Activated naive CD8-positive, alpha-beta T cell (primary cell): ENCODE results near the gene MNT.

ENCODE experiments used
- H3K27ac Mint-ChIP-seq: one replicate; pipeline ENCODE4 v1.8.0; 2021; ENCODE audit warnings: mixed read lengths
- H3K27me3 Mint-ChIP-seq: one replicate; pipeline ENCODE4 v1.8.0; 2021; ENCODE audit warnings: mixed read lengths
- H3K36me3 Mint-ChIP-seq: one replicate; pipeline ENCODE4 v1.8.0; 2021; ENCODE audit warnings: mixed read lengths
- H3K4me1 Mint-ChIP-seq: one replicate; pipeline ENCODE4 v1.8.0; 2021; ENCODE audit warnings: low read depth, mixed read lengths
- H3K4me3 Mint-ChIP-seq: one replicate; pipeline ENCODE4 v1.8.0; 2021; ENCODE audit warnings: mild to moderate bottlenecking, mixed read lengths
- H3K9me3 Mint-ChIP-seq: one replicate; pipeline ENCODE4 v1.8.0; 2021; ENCODE audit warnings: low read depth, mixed read lengths

The MNT gene

DNA sequence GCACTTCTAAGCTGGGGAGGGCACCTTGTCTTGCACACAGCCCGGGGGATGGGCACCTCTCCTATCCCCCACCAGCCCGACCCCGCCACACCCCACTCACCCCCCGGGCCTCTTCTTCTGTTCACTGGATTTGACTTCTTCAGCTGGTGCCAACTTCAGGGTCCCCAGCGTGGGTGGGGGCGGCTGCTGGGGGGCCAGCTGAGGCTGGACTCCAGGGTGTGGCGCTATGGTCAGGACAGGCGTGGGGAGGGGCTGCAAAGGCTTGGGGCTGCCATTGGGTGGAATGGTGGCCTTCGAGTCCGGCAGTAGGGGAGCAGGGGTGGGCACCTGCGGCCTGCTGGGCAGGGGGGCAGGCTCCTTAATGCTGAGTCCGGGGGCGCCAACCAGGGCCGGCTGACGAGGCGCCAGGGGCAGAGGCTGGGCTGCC, 6.1 kb downstream of the MNT start:
- H3K27ac Mint-ChIP-seq: no peak overlapping the region
- no peaks in the 10 kb centered on the region for H3K9me3 Mint-ChIP-seq

DNA sequence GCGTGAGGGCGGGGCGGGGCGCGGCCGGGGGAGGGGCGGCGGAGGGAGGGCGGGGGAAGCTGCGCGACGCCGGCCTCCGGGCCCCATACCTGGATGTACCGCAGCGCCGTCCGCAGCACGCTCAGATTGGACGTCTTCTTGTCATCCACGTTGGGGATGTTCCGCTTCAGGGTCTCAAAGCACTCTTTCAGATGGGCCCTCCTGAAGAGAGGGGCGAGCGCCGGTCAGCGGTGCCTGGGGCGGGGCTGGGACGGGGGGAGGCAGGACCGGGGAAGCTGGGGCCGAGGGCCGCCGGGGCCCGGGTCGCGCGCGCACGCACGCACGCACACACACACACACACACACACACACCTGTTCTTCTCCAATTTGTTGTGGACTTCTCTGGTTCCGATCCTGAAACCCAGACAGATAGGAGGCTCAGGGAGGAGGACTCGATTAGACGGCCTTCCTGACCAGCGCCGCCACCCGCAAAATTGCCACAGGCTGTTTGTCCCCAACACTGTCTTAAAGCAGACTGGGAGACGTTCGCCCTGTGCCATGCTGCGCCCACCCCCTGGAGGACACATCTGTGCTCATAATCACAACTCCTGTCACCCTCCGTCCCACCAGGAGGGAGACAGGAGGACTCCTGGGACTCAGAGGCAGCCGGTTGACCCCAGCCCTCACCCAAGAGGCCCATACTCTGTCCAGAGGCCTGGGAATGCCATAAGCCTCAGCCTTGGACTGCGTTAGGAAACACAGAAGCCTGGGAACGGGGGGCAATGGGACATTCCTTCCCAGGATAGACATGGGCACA, 6.7 kb downstream of the MNT start:
- peak overlapping the region; percentile 88 for H3K27ac Mint-ChIP-seq

More for the DNA sequence above, 6.1 kb downstream of the MNT start:
- H3K4me3 Mint-ChIP-seq: peak overlapping the region; percentile 17
- H3K36me3 Mint-ChIP-seq: no peaks in the 10 kb centered on the region
- no peaks in the 10 kb centered on the region for H3K27me3 Mint-ChIP-seq
- H3K4me1 Mint-ChIP-seq: peaks cover 58% of the 10 kb centered on the region

DNA sequence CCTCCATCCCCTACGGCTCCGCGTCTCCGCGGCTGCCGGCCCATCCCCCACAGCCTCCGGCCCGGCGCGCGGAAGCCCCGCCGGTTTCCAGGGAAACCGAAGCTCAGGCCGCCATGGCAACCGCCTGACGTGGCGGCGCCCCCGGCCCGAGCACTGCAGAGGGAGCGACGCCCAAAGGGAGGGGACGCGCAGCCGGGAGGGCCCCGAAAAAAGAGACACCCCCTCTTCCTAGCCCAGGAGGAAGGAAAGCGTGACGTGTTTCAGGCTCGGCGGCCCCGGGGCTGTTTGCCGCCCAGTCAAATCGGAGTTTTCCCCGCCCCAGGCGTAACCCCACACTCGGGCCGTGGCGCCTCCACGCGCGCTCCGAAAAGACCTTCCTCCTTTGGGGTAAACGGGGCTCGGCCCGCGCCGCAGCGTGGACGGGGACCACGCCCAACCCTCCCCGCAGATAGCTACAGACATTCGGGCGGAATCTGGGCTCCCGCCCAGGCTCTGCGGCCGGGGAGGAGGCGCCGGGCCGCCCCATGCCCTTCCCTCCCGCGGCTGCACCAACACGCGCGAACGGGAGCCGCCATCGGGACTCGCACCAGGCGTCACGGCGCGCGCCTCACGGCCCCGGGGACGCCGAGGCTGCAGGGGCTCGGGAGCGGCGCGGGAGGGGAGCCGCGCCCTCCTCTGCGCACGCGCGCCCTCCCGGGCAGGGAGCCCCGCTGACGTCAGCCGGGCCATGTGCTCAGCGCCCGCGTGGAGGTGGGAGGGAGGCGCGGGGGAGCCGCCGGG, 7.5 kb downstream of the MNT start:
- Mint-ChIP-seq H3K4me3 (peak overlapping the region; percentile 86), H3K4me1 (peaks cover 55% of the 10 kb centered on the region), H3K9me3 (no peaks in the 10 kb centered on the region), H3K27ac (peak overlapping the region; percentile 93), H3K36me3 (no peaks in the 10 kb centered on the region), H3K27me3 (no peaks in the 10 kb centered on the region)

More for the DNA sequence above, 6.7 kb downstream of the MNT start:
- H3K36me3 Mint-ChIP-seq: no peaks in the 10 kb centered on the region
- H3K4me3 Mint-ChIP-seq: peak overlapping the region; percentile 86
- H3K9me3 Mint-ChIP-seq: no peaks in the 10 kb centered on the region
- peaks cover 57% of the 10 kb centered on the region for H3K4me1 Mint-ChIP-seq
- H3K27me3 Mint-ChIP-seq: no peaks in the 10 kb centered on the region

DNA sequence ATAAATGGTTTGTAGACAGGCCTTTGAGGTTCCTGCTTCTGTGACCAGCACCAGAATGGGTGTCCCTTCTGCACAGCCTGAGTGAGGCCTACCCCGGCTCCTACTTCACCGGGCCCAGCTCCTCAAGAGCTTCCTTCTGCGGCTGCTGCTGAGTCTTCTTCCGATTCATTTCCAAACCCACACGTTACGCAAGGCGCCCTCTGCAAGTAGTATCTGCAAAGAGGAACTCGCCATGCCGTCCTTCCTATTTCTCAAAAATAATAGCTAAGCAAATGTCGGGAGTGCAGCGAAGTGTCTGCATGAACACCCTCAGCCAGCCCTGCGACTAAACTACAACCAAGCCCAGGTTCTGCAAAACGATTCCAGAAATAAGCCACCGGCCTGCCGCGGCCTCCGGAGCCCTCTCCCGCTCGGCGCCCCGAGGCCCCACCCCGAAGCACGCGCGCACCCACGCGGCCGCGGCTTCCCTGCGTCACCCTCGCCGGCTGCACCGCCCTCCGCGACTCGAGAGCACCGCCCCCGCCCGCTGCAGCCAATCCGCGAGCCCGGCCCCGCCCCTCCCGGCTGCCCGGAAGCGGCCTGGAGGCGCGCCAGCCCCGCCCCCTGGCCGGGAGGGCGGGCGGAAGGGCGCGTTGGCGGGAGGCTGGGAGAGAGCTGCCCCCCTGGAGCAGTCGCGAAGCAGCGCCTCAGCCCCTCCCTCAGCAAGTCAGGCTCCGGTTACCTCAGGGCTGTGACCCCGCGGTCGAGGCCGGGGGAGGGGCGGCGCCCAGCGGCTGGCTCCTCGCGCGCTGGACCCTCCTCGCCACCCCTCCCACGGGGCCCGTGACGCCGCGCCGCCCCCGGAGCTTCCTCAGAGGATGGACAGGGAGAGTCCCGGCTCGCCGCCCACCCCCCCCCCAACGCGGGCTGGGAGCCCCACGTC, 8.3 kb downstream of the MNT start:
- H3K9me3 Mint-ChIP-seq: no peaks in the 10 kb centered on the region
- H3K36me3 Mint-ChIP-seq: no peaks in the 10 kb centered on the region
- peak overlapping the region; percentile 94 for H3K27ac Mint-ChIP-seq
- H3K27me3 Mint-ChIP-seq: no peaks in the 10 kb centered on the region
- peaks cover 47% of the 10 kb centered on the region for H3K4me1 Mint-ChIP-seq
- H3K4me3 Mint-ChIP-seq: peak overlapping the region; percentile 94

DNA sequence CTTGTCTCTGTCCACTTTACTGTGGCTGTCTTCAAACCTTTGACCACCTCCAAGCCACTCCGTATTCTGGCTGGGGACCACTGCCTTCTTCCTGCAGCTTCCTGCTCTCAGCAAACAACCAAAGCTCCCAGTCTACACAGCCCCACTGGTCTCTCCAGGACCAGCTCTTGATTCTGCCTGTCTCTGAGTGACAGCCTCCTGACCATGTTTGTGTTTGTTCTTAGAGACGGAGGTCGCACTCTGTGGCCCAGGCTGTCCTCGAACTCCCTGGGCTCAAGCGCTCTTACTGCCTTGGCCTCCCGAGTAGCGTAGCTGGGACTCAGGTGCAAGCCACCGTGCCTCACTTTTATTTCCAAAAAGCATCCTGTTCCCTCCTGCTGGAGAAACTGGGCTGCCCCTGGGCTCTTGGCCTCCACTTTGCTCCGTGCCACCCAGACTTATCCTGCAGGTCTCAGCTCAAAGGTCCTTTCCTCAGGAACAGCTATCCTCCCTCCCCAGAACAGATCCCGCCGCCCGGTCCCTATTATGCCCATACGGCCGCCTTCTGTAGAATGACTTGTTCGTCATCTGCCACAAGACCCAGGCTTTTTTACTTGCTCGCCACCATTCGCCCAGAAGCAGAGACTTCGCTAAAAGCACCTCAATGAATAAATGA, 9.1 kb downstream of the MNT start:
- Mint-ChIP-seq H3K27ac (peak overlapping the region; percentile 94), H3K36me3 (no peaks in the 10 kb centered on the region), H3K4me3 (peak overlapping the region; percentile 94), H3K9me3 (no peaks in the 10 kb centered on the region), H3K27me3 (no peaks in the 10 kb centered on the region), H3K4me1 (peaks cover 41% of the 10 kb centered on the region)

DNA sequence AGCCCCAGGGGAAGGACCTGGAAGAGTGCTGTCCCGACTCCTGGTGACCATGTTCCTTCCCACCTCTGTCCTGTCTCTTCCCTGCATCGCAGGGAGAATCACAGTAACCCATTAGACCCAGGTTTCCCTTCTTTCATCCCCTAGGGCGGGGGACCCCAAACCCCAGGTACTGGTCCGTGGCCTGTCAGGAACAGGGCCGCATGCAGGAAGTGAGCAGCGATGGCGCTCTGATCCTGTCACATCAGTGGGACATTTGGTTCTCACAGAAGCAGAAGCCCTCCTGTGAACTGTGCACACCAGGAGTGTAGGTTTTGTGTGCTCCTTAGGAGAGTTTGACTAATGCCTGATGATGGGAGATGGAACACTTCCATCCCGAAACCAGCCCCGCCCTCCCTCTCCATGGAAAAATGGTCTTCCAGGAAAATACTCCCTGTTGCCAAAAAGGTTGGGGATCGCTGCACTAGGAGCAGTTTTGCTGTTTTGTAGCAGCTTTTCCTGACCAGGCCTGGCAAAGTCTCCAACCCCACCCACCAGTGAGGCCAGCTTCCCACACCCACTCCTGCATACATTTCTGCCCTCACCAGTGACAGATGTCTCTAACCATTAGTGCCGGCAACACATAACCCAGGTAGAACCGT, 10.5 kb downstream of the MNT start:
- H3K36me3 Mint-ChIP-seq: no peaks in the 10 kb centered on the region
- H3K27ac Mint-ChIP-seq: peak overlapping the region; percentile 94
- H3K4me3 Mint-ChIP-seq: peak overlapping the region; percentile 20
- H3K27me3 Mint-ChIP-seq: no peaks in the 10 kb centered on the region
- no peaks in the 10 kb centered on the region for H3K9me3 Mint-ChIP-seq
- H3K4me1 Mint-ChIP-seq: peaks cover 34% of the 10 kb centered on the region

DNA sequence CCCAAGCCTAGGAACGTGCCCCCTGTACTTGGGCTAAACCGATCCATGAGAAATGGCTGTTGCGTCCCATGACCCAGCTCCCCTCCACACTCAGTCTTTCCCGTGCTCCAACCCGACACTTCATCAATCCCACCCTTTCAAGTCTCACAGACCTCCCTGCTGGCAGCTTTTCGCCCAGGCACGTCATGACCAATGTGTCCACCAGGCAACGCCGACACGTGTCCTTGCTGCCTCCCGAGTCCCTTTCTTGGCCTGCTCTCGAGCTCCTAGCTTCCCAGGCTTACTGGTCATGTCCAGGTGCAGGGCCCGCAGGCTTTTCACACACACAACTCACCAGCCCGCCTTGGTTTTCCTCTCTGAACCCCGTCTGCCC, 12.2 kb downstream of the MNT start:
- Mint-ChIP-seq H3K27me3 (no peaks in the 10 kb centered on the region), H3K36me3 (no peaks in the 10 kb centered on the region), H3K4me1 (peaks cover 29% of the 10 kb centered on the region), H3K27ac (peak overlapping the region; percentile 22), H3K9me3 (no peaks in the 10 kb centered on the region), H3K4me3 (no peak overlapping the region)

DNA sequence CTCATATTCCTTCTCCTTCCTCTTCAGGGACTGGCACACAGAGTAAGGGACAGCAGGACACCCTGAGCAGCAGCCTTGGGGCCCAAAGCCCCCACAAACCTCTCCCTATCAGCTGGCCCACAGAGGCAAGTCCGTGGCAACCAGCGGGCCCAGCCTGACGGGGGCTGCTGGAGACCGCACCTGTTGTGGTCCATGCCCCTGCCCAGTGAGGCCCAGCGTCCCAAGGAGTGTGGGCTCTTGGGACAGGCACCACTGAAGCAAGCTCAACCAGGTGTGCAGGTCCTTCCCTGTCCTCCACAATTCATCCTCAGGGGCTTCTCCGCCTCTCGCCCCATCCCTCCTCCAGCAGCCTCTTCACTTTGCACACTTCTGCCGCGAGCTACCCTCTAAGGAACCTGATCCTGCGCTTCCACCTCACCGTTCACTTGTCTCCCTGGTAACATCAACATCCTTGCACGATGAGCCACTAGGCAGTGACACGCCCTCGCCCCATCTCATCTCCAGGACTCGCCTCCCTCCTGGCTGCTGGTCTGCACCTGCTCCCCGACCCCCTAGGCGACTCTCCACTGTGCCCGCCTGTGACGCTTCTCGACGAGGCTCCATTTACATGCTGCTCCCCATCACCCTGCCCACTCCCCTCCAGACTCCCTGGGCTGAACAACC, 12.7 kb downstream of the MNT start:
- Mint-ChIP-seq H3K27me3 (no peaks in the 10 kb centered on the region), H3K9me3 (no peaks in the 10 kb centered on the region), H3K27ac (peak overlapping the region; percentile 11), H3K36me3 (no peaks in the 10 kb centered on the region), H3K4me1 (peaks cover 29% of the 10 kb centered on the region), H3K4me3 (no peak overlapping the region)

DNA sequence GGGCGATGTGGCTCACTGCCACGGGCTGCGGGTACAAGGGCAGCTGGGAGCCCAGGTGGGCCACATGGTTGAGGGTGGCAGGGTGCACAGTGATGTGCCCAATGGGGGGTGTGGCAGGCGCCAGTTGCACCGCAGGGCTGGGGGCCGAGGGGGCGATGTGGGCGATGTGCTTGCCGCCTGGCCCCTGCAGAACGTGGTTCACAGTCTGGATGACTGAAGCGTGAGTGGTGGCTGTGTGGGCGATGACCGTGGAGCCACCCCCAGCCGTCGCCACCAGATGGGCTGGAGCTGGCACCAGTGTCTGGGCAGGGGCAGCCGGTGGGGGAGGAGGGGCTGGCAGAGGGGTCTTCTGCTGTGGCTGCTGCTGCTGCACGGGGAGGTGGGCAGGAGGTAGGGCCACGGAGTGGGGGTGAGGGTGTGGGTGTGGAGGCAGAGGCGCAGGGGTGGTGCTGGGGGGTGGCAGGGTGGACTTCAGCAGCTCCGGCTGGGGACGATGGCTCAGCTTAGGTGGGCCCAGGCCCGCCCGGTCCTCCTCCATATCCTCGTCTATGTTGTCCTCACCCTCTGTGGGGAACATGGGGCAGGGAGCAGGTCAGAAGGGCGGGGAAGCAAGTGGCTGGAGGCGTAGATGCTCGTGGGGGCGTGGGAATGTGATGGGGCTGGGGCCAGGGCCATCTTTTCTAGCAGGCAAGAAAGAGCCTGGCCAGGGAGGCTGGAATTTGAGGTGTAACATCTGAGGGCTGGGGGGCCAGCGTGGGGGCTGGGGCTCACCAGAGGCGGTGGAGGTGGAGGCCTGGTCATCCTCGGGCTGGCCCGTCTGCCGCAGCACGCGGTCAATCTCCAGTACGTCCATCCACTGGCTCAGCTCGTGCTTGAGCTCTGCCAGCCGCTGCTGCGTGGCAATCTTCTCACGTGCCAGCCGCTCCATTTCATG, 13.5 kb downstream of the MNT start:
- Mint-ChIP-seq H3K27me3 (no peaks in the 10 kb centered on the region), H3K36me3 (no peaks in the 10 kb centered on the region), H3K27ac (no peak overlapping the region), H3K4me1 (peaks cover 32% of the 10 kb centered on the region), H3K9me3 (no peaks in the 10 kb centered on the region), H3K4me3 (no peak overlapping the region)

DNA sequence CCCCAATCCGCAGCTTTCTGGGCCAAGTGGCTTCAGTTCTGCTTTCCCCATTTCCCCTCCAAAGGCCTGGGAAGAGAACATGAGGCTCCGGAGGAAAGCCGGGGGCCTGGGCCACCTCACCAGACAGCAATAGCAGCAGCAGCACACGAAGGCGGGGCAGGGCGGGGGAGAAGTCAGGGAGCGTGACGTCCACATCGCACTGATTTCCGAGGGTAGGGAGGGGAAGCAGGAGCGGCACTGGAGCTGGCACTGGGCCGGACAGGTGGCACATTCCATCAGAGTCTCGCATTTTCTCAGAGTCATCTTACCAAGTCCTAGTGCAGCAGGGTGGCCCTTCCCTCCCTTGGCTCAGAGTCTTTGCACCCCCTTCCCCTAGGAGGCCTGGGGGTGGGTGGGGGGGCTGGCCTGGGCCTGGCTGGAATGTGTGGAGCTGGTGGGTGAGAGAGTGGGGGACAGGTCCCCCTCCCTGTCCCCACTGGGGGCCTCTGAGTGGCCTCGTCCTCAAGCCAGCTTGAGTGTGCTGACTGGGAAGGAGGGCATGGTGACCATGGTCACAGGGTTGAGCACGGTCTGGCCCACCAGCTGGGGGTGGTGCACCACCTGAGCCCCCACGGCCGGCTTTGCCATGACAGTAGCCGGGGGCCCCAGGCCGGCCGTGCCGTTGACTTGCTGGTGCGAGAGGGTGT, 14.3 kb downstream of the MNT start:
- no peak overlapping the region for H3K4me3 Mint-ChIP-seq
- peaks cover 24% of the 10 kb centered on the region for H3K4me1 Mint-ChIP-seq
- H3K36me3 Mint-ChIP-seq: no peaks in the 10 kb centered on the region
- peak overlapping the region; percentile 6 for H3K27ac Mint-ChIP-seq
- no peaks in the 10 kb centered on the region for H3K27me3 Mint-ChIP-seq
- H3K9me3 Mint-ChIP-seq: no peaks in the 10 kb centered on the region

DNA sequence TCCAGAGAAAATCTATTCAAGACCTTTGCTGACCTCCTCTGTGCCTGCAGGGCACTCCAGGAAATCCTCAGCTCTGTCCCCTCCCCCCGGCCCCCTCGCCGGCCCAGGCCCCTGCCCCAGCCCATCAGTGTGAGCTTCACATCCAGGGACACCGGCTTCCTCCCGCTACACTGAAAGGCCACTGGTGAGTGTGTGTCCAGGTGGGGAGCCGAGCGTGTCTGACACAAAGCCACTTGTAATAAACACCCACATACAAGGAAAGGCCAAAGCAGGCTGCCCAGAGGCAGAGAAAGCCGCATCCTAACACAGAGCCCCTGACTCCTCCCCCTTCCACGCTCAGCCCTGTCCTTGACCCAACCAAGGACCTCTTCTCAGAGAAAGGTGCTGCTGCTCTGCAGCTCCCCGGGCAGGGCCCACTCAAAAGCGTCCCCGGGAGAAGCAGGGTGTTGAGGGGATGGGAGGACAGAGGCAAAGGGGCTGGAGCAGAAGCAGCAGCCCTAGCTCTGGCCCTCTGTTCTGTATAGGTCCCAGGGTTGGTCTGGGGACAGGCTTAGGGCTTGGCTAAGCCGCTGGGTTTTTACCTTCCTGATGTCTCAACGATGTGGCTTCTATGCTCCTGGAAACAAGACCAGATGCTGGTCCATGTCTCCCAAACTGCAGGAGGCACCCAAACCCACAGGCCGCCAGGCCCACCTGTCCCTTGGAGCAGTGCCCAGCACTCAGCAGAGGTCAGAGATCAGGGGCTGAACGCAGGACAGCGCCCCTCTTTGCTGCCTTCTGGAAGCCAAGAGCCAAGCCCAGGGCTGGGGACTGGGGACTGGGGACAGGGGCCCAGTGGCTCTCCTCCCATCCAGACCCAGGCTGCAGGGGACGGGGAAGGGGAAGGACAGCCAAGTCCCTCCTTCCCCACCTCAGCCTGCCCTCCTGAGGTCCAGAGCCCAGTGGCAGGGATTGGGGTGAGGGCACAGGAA, 15.3 kb downstream of the MNT start:
- Mint-ChIP-seq H3K27me3 (no peaks in the 10 kb centered on the region), H3K27ac (no peak overlapping the region), H3K36me3 (no peaks in the 10 kb centered on the region), H3K4me3 (no peak overlapping the region), H3K9me3 (no peaks in the 10 kb centered on the region), H3K4me1 (peaks cover 17% of the 10 kb centered on the region)
